DMS79 treated with DMSO at 0.1 percent for 48 hours (cell line): ENCODE data around the gene GARS1.

Source experiments
- DNase-seq: peaks from one replicate; lab custom pipeline; 2025; lab: John Stamatoyannopoulos, UW

The GARS1 gene

DNA sequence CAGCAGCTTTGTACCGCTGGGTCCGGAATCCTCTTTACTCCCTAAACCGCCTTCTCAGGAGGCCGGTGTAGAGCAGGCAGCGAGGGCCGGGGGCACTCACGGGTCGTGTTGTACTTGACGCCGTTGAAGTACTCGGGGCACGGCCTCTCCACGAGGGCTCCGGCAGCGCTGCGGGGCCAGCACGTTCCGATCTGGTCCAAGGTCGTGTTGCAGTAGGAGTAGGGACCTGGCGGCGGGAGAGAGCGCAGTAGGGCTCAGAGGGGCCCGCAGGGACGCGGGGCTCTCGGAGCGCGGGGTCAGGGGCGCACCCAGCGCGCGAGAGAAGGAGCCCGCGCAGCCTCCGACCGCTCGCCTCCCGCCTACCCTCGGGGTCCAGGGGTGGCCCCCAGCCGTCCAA is 87.1 kb downstream of the GARS1 start:
- DNase-seq = no peak

DNA sequence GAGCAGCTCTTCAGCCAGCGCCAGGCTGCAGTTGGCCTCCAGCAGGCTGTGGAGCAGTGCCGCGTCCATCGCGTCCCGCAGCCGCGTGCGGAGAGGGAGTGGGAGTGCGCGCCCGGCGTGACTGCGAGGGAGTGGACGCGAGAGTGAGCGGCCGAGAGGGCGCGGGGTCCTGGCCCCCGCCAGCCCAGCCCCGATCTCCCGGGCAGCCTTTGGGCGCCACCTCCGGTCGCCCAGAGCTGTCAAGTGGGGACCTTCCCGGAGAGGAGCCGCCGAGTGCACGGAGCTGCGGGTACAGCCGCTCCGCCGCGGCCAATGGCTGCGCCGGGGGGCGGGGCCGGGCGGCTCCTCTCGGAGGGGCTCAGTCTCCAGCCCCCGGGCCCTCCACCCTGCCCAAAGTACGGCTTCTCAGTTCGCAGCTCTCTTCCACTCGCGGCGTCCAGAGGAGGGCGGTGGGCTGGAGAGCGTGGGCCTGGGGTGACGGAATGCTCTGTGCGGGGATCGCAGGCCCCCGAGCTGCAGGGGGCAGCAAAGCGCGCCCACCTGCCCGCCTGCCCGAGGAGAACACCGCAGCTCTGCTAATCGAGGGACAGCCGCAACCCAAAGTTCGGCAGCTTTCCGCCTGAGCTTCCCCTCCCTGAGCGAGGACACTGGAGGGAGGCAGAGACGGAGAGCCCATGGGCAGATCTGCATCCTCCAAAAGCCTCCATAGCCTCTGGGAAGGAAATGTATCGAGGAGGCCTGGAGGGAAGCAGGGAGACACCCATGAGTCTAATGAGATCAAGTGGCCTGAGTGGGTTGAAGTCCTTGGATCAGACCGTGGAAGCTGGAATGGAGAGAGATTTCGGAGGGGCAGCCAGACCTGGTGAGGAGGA is 87.8 kb downstream of the GARS1 start, which contains the start of gene CRHR2:
Gene CRHR2, minus strand, starts transcription at position 245 of the 872 bp plus-strand sequence. Its CDS starts 176 bp downstream, at position 69.
- peak; percentile 24 for DNase-seq

DNA sequence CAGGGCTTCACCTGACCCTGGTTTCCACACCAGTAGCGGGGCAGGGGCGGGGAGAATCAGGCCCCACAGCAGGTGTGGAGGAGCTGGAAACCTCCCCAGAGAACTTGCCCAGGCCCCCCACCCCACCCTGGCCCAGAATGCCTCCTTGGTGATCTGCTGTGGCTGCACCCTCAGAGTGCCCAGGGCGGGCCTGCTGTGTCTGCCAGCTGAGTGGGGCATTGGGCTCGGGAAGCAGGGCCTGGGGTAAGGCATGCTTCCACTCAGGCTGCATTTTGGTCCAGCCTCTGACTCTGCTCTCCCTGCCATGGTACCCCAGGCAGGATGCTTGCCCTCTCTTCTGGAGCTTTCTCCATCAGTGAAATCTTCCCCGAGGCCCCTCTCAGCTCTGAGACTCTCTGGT is 88.6 kb downstream of the GARS1 start:
- DNase-seq = no peak
